Measurements from ENCODE around the gene SMTNL2.

DNA sequence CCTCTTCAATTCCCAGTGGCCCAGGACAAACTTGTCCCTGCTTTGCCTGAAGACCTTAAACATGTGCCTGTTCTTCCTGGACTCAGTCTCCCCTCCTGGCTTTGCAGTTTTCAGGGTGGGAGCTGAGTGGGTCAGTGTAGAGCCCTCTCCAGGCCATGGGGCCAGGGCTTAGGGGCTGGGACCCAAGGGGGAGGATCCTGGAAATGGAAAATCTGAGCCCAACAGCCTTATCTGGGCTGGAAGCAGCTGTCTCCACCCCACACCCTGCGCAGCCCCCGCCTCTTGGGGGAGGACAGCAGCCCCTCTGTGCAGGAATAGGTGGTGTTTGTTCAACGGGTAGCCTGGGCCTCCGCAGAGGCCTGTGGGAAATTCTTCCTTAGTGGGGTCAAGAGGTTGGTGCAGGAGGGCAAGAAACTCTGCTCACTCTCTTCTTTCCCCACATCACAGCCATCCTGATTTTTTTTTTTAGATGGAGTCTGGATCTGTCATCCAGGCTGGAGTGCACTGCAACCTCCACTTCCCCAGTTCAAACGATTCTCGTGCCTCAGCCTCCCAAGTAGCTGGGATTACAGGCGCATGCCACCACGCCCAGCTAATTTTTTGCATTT, 6.8 kb upstream of the SMTNL2 start:
- TF ChIP-seq, protein P1, sequence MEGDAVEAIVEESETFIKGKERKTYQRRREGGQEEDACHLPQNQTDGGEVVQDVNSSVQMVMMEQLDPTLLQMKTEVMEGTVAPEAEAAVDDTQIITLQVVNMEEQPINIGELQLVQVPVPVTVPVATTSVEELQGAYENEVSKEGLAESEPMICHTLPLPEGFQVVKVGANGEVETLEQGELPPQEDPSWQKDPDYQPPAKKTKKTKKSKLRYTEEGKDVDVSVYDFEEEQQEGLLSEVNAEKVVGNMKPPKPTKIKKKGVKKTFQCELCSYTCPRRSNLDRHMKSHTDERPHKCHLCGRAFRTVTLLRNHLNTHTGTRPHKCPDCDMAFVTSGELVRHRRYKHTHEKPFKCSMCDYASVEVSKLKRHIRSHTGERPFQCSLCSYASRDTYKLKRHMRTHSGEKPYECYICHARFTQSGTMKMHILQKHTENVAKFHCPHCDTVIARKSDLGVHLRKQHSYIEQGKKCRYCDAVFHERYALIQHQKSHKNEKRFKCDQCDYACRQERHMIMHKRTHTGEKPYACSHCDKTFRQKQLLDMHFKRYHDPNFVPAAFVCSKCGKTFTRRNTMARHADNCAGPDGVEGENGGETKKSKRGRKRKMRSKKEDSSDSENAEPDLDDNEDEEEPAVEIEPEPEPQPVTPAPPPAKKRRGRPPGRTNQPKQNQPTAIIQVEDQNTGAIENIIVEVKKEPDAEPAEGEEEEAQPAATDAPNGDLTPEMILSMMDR (IDR thresholded peaks at IDR 0.05; ENCODE audit: poor library complexity), result no peak
- TF ChIP-seq EZH2phosphoT487 (IDR thresholded peaks at IDR 0.05; ENCODE audit: low read depth, severe bottlenecking, unreplicated experiment), result no peak
